IPS DF 4.7 (cell line): ENCODE data around the gene TMEM54.
"Not testable (repeated sequence)": the region's sequence is repeated elsewhere in the genome, so short reads cannot be mapped to it uniquely, and the experiment has no call there.

ENCODE experiments used
- DNase-seq: peaks from one replicate; pipeline ENCODE4 v3.0.0-alpha.2; 2013; ENCODE audit warnings: low spot score; ENCODE audit errors: extremely low read depth

TMEM54 gene

DNA sequence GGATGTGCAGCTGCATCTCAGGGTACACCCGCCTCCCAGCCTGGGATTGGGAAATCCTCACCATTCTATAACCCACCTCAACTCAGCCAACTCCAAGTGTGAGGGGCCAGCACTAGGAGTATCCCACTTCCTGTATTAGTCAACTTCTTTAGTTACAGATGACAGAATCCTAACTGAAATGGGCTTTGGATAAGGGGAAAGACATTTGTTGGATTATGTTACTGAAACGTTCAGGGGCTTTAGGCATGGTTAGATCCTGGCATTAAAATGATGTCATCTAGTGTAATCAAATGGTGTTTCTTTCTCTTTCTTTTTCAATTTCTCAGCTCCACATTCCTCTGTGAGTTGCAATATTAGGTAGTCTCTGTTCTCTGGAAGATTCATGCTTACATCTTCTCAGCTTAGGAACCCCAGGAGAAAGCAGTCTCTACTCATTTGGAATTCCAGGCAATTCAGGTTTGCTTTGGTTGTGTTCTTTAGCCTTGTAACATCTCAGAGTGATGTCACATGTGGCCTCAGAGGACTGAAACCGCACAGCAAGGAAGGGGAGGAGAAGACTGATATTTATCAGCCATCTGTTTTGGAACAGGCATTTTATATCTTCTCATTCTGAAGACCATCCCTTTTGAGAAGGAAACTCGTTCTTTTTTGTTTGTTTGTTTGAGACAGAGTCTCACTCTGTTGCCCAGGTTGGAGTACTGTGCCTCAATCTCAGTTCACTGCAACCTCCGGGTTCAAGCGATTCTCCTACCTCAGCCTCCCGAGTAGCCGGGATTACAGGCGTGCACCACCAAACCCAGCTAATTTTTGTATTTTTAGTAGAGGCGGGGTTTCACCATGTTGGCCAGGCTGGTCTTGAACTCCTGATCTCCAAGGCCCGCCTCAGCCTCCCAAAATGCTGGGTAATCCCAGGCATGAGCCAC, 18.9 kb upstream of the TMEM54 start:
- no peak for DNase-seq

DNA sequence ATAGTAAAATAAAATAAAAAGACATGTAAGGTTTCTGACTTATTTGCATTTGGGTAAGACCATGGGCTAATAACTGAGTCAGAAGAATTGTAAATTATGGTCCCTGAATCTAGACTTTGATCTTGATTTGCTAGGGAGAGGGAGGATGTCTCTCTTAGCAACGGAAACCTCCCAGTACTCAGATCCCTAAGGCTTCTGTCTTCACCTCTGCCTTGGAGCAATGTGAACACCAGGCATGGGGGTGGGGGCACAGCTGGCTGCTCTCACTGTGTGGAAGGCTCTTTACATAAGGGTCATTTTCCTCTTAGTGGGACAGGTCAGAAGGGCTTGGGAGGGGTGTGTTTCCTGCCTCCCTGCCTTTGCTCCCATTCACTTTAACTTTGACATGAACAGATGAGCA, 17.0 kb upstream of the TMEM54 start:
- DNase-seq: no peak

GRCh38 chr1:32917521-32917920, 16.3 kb upstream of the TMEM54 start:
- no peak for DNase-seq

- no peak for DNase-seq
Measured at GRCh38 chr1:32915766-32916706, 14.8 kb upstream of the TMEM54 start.

- DNase-seq: no peak
Measured at GRCh38 chr1:32910319-32910718, 9.1 kb upstream of the TMEM54 start.

DNA sequence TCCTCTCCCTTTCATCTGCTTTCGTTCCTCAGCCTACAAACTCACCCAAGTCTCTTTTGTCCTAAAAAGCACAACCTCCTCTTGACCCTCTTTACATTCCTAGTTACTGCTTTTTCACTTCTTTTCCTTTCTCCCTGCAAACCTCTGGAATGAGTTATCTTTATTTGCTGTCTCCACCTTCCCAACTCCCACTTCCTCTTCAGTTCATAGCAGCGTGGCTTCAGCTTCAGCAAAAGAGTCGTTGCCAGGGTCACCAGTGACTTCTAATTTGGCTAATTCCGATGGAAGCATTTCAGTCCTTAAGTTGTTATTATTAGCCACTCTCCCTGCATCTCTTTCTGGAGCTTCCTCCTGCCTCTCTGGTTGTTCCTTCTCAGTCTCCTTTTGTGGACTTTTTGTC, 6.2 kb upstream of the TMEM54 start:
- DNase-seq: no peak

DNA sequence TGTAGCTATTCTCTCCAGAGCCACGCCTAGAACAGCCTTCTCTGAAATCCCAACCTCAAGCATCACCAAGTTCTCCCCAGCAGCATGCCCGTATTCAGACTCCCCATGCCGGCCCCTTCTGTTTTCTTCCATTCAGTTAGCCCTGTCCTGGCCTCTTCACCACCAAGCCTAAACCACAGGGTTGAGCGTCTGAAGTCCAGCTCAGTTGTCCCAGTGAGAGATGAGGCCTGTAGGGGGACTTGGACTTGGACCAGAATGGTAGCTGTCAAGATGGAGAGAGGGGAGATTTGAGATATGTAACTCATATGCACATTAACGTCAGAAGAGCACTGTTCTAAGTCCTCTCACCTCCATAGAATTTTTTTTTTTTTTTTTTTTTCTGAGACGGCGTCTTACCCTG, 5.5 kb upstream of the TMEM54 start:
- DNase-seq: no peak

- not testable (repeated sequence) for DNase-seq
Measured at GRCh38 chr1:32905588-32905987, 4.4 kb upstream of the TMEM54 start.

DNA sequence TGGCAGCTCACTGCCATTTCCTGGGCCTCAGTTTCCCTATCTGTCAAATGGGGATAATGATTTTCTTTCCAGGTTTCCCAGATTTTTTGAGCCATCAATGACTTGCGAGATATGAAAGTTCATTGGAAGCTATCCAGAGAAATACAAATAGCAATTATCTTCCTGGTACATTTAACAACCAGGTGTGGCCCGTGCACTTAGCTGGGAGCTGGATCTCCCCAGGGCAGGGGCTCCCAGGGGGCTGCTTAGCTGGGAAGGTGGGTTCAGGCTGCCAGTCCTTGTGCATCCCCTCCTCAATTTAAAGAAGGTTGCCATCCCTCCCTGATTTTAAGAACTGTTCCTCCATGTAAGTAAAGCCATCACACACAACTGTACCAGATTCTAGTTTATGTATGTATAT, 3.6 kb upstream of the TMEM54 start:
- DNase-seq: no peak

GRCh38 chr1:32903991-32904785, 3.0 kb upstream of the TMEM54 start:
- DNase-seq: no peak

DNA sequence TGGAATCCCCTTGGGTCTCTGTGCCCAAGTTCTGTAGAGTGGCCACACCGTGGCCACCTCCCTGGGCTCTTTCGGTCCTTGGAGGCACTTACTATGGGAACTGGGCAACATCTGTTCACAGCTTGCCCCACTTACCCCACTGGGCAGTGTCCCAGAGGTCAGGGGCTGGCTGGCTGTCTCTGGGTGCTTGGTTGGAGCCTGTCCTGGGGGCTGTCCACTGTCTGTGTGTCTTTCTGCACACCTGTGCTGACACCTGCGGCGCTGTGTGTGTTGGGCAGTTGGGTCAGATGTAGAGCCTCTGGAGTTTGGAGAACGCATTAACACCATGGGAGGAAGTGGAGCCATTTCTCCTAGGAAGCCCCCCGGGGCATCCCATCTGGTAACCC, 1.3 kb upstream of the TMEM54 start:
- no peak for DNase-seq

GRCh38 chr1:32901823-32902534, 790 bp upstream of the TMEM54 start:
- no peak for DNase-seq

DNA sequence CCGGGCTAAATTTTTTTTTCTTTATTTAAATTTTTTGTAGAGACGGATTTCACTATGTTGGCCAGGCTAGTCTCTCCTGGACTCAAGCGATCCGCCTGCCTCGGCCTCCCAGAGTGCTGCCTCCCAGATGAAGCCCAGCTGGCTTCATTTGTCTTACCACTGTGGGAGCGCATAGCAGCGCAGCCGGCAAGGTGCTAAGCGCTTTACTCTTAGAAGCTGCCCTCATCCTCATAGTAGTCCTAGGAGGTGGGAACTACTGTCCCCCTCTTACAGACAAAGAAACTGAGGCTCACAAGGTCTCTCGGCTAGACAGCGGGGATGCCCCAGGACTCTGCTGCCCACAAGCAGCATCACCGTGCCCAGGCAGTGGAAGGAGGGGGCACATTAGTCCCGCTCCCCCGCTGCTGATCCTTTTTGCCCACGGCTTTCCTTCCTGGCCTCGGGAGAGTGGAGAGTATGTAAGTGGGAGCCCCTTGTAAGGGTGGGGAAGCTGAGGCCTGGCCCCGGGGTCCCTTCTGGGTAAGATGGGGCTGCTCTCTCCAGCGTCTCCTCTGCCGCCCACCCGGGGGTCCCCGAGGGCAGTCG, 726 bp downstream of the TMEM54 start:
- no peak for DNase-seq

GRCh38 chr1:32899586-32900296, 1.4 kb downstream of the TMEM54 start:
- DNase-seq: no peak

GRCh38 chr1:32898958-32899357, 2.2 kb downstream of the TMEM54 start:
- DNase-seq: no peak

- no peak for DNase-seq
Measured at GRCh38 chr1:32898056-32898455, 3.1 kb downstream of the TMEM54 start.

GRCh38 chr1:32897082-32898049, 3.8 kb downstream of the TMEM54 start:
- DNase-seq: no peak

DNA sequence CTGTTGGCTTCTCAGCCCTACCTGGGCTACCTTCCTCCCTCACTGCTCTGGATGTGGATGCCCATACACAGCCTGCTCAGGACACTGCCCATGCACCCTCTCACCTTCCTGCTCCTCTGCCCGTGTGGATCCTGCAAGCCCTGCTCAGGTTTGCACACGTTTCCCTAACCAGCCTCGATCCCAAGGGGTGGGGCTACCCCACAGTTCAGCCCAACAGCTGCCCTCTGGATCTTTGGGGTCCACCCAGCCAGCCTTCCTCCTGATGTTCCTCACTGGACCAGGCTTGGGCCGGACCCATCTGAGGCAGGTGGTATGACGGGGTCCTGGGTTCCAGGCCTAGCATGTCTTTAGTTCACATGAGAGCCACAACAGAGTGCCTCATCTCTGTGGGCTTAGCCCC, 4.7 kb downstream of the TMEM54 start:
- no peak for DNase-seq
